Prostate gland (tissue), 2 donors: ENCODE measurements around the gene PBX4. TPM values are rescaled to one million over a fixed set of nuclear protein-coding genes. Genes with fewer than 3 reads are reported as not detected.

Experiments
- DNase-seq: peaks from one replicate; pipeline ENCODE4 v3.0.0-alpha.2; 2019; ENCODE audit warnings: low spot score
- H3K27ac ChIP-seq, 2 donors: fragments of 200-600 bp; sonication (generic); 2 replicates each; pipeline ENCODE4 v1.5.1; 2017 to 2019
- H3K27me3 ChIP-seq: fragments of 200-600 bp; sonication (generic); replicated peaks from 2 replicates; pipeline ENCODE4 v1.5.1; 2019; ENCODE audit not compliant: insufficient read depth
- H3K36me3 ChIP-seq, 2 donors: fragments of 200-600 bp; sonication (generic); 1 replicate in 1 of 2; 2 replicates in 1 of 2; pipeline versions ENCODE4 v1.5.1 to v1.8.1; 2017 to 2019
- H3K4me1 ChIP-seq: fragments of 200-600 bp; sonication (generic); replicated peaks from 2 replicates; pipeline ENCODE4 v1.5.1; 2019
- H3K4me3 ChIP-seq, 2 donors: fragments of 200-600 bp; sonication (generic); 2 replicates each; pipeline ENCODE4 v1.5.1; 2017 to 2019
- H3K9me3 ChIP-seq: fragments of 200-600 bp; sonication (generic); 2 replicates; pipeline ENCODE4 v1.5.1; 2017
- POLR2A ChIP-seq: fragments of 450-650 bp; IDR thresholded peaks from one replicate; pipeline ENCODE4 v1.6.1; 2016; ENCODE audit warnings: antibody characterized with exemption, mild to moderate bottlenecking
- POLR2AphosphoS5 ChIP-seq: sonication (generic); formaldehyde crosslinking; IDR thresholded peaks from one replicate; pipeline ENCODE4 v1.6.1; 2017; ENCODE audit warnings: antibody characterized with exemption
- WGBS: methylation state at CpG from one replicate; pipeline ENCODE4 v1.1.5; 2018; 5-methylcytosine and 5-hydroxymethylcytosine counted together
- intact Hi-C: fragments of 100-400 bp; cut with DNase I; formaldehyde crosslinking; loops from one replicate; pipeline ENCODE4 v1.14.2; 2022
- total RNA-seq, 2 donors: library from RNA; depleted of rRNA; stranded (reverse); fragments of >200 nt; gene quantifications; one replicate each; pipeline ENCODE4 v1.1.0, GENCODE V29; 2016
- TF ChIP-seq, protein P1 (sequence below), 4 experiments: fragments of 200-600 bp in 2 of 4; fragments of 450-650 bp in 2 of 4; sonication (generic) in 2 of 4; IDR thresholded peaks; 1 replicate in 3 of 4; 2 replicates in 1 of 4; pipeline ENCODE4 v1.5.1; 2016 to 2019; ENCODE audit warnings: antibody characterized with exemption in 4 of 4, mild to moderate bottlenecking in 2 of 4, moderate library complexity in 2 of 4

PBX4 gene
- total RNA-seq, 2 donors from 2014 or later: 2.6 to 10.6 TPM

DNA sequence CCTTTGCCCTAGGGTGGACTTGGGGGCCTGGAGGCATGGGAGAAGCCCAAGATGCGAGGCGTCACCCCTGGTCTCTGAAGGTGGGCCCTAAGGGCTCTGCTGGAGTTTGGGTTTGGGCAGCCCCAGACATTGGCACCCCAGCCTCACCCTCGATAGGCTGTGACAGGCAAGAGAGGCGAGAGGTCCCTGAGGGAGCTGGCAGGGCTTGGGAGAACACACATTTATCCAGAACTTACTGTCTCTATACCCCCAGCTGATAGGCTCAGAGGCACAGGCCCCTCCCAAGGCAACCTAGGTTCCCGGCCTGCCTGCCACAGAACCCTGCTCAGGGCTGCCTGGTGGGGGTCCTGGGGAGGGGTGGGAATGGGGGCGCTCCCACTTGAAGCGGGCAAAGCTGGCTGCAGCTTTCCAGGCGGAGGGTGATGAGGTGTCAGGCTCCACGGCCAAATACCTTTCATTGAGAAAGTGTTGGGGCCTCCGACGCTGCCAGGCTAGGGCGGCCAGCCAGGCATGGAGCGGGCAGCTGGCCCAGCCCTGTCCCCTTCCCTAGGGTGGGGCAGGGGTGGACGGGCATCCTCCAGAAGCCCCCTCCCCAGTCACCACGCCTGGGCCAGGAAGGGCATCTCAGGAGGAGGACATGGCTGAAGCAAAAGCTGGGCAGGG is 70.7 kb downstream of the PBX4 start:
- intact Hi-C loops: no loop called here
- Histone ChIP-seq H3K4me3 (no peak overlapping the region), H3K36me3 (no peaks in the 10 kb centered on the region), H3K27ac (no peak overlapping the region), H3K9me3 (no peaks in the 10 kb centered on the region), H3K4me1 (no peaks in the 10 kb centered on the region), H3K27me3 (peaks cover 2% of the 10 kb centered on the region)
- 42% methylated on average over 14 of the region's 15 CpGs for WGBS
- DNase-seq: no peak
- TF ChIP-seq POLR2A (no peak), POLR2AphosphoS5 (no peak)
- TF ChIP-seq, protein P1, sequence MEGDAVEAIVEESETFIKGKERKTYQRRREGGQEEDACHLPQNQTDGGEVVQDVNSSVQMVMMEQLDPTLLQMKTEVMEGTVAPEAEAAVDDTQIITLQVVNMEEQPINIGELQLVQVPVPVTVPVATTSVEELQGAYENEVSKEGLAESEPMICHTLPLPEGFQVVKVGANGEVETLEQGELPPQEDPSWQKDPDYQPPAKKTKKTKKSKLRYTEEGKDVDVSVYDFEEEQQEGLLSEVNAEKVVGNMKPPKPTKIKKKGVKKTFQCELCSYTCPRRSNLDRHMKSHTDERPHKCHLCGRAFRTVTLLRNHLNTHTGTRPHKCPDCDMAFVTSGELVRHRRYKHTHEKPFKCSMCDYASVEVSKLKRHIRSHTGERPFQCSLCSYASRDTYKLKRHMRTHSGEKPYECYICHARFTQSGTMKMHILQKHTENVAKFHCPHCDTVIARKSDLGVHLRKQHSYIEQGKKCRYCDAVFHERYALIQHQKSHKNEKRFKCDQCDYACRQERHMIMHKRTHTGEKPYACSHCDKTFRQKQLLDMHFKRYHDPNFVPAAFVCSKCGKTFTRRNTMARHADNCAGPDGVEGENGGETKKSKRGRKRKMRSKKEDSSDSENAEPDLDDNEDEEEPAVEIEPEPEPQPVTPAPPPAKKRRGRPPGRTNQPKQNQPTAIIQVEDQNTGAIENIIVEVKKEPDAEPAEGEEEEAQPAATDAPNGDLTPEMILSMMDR (IDR thresholded peaks at IDR 0.05): no peak

DNA sequence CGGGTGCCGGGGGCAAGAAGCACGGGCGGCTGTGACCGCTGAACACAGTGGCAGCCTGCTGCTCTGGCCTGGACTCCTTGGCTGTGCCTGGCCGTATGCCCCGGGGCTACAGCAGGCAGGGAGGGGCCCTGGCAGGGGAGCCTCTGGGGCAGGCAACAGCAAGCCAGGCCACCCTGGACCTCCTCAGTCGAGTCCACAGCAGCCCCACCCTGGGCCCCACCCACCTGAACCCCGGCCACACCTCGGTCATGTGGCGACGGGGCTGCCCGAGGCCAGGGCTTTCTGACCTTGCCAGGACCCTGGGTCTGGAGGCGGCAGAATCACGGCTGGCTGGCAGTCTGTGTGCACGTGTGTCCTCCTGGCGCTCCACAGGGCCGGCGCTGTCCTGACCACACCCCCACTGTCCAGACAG is 71.7 kb downstream of the PBX4 start:
- Histone ChIP-seq H3K27ac (no peak overlapping the region), H3K36me3 (no peaks in the 10 kb centered on the region), H3K27me3 (peaks cover 2% of the 10 kb centered on the region), H3K4me1 (no peaks in the 10 kb centered on the region), H3K4me3 (no peak overlapping the region), H3K9me3 (no peaks in the 10 kb centered on the region)
- DNase-seq: no peak
- TF ChIP-seq POLR2A (no peak), POLR2AphosphoS5 (no peak)
- TF ChIP-seq, protein P1 (IDR thresholded peaks at IDR 0.05): no peak
- intact Hi-C loops: no loop called here
- WGBS: 63% methylated on average over 19 of the region's 19 CpGs

DNA sequence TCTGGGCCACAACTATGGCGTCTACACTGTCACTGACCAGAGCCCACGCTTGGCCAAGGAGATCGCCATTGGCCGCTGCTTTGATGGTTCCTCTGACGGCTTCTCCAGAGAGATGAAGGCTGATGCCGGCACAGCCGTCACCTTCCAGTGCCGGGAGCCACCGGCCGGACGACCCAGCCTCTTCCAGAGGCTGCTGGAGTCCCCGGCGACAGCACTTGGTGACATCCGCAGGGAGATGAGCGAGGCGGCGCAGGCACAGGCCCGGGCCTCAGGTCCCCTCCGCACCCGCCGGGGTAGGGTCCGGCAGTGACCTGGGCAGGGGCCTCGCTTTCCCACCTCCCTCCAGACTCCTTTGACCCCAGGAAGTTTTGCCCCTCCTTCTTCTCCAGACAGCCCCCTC is 72.8 kb downstream of the PBX4 start:
- H3K9me3 ChIP-seq: no peaks in the 10 kb centered on the region
- intact Hi-C loops: no loop called here
- WGBS: 95% methylated on average over 23 of the region's 23 CpGs
- no peak for DNase-seq
- no peaks in the 10 kb centered on the region for H3K36me3 ChIP-seq
- no peak for TF ChIP-seq POLR2A
- TF ChIP-seq POLR2AphosphoS5: no peak
- TF ChIP-seq, protein P1 (IDR thresholded peaks at IDR 0.05): no peak
- peaks cover 5% of the 10 kb centered on the region for H3K4me1 ChIP-seq
- H3K4me3 ChIP-seq: no peak overlapping the region
- peaks cover 7% of the 10 kb centered on the region for H3K27me3 ChIP-seq
- H3K27ac ChIP-seq: no peak overlapping the region

DNA sequence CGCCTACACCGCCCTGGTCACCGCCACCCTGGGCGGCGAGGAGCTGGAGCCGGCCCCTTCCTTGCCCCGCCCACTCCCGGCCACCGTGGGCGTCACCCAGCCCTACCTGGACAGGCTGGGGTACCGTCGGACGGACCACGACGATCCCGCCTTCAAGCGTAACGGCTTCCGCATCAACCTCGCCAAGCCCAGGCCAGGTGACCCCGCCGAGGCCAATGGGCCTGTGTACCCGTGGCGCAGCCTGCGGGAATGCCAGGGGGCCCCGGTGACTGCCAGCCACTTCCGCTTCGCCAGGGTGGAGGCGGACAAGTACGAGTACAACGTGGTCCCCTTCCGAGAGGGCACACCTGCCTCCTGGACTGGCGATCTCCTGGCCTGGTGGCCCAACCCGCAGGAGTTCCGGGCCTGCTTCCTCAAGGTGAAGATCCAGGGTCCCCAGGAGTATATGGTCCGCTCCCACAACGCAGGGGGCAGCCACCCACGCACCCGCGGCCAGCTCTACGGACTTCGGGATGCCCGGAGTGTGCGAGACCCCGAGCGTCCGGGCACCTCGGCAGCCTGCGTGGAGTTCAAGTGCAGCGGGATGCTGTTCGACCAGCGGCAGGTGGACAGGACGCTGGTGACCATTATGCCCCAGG is 73.4 kb downstream of the PBX4 start:
- no peak overlapping the region for H3K4me3 ChIP-seq
- 91% methylated on average over 47 of the region's 53 CpGs for WGBS
- H3K4me1 ChIP-seq: peaks cover 5% of the 10 kb centered on the region
- intact Hi-C loops: no loop called here
- H3K27me3 ChIP-seq: peaks cover 8% of the 10 kb centered on the region
- DNase-seq: no peak
- no peaks in the 10 kb centered on the region for H3K36me3 ChIP-seq
- no peak overlapping the region for H3K27ac ChIP-seq
- TF ChIP-seq, protein P1 (IDR thresholded peaks at IDR 0.05): no peak
- TF ChIP-seq POLR2AphosphoS5 (no peak), POLR2A (no peak)
- no peaks in the 10 kb centered on the region for H3K9me3 ChIP-seq
